NB4 (cell line): ENCODE measurements around the gene STX4.

Experiments
- POLR2A ChIP-seq: IDR thresholded peaks from 2 replicates; pipeline ENCODE4 v1.6.1; 2011; ENCODE audit warnings: mild to moderate bottlenecking; ENCODE audit not compliant: insufficient read length; ENCODE audit errors: extremely low read depth
- TF ChIP-seq, protein P1 (sequence below): IDR thresholded peaks from one replicate; pipeline ENCODE4 v1.5.1; 2012; ENCODE audit warnings: low read depth, low read length
- TF ChIP-seq, protein P2 (sequence below): IDR thresholded peaks from 2 replicates; pipeline ENCODE4 v1.6.1; 2011; ENCODE audit warnings: low read depth, low read length

DNA sequence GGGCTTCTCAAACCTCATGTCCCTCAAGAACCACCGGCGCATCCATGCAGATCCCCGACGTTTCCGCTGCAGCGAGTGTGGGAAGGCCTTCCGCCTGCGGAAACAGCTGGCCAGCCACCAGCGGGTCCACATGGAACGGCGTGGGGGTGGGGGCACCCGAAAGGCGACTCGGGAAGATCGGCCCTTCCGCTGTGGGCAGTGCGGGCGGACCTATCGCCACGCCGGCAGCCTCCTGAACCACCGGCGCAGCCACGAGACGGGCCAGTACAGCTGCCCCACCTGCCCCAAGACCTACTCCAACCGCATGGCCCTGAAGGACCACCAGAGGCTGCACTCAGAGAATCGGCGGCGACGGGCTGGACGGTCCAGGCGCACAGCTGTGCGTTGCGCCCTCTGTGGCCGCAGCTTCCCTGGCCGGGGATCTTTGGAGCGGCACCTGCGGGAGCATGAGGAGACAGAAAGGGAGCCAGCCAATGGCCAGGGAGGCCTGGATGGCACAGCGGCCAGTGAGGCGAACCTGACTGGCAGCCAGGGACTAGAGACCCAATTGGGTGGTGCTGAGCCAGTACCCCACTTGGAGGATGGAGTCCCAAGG is 46.8 kb downstream of the STX4 start:
- TF ChIP-seq, protein P1, sequence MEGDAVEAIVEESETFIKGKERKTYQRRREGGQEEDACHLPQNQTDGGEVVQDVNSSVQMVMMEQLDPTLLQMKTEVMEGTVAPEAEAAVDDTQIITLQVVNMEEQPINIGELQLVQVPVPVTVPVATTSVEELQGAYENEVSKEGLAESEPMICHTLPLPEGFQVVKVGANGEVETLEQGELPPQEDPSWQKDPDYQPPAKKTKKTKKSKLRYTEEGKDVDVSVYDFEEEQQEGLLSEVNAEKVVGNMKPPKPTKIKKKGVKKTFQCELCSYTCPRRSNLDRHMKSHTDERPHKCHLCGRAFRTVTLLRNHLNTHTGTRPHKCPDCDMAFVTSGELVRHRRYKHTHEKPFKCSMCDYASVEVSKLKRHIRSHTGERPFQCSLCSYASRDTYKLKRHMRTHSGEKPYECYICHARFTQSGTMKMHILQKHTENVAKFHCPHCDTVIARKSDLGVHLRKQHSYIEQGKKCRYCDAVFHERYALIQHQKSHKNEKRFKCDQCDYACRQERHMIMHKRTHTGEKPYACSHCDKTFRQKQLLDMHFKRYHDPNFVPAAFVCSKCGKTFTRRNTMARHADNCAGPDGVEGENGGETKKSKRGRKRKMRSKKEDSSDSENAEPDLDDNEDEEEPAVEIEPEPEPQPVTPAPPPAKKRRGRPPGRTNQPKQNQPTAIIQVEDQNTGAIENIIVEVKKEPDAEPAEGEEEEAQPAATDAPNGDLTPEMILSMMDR = no peak
- TF ChIP-seq, protein P2, sequence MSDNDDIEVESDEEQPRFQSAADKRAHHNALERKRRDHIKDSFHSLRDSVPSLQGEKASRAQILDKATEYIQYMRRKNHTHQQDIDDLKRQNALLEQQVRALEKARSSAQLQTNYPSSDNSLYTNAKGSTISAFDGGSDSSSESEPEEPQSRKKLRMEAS = no peak
- TF ChIP-seq POLR2A = no peak
